Stromal cell of bone marrow (primary cell): ENCODE results near the gene VAMP3.

ENCODE experiments used
- DNase-seq: peaks from one replicate; pipeline ENCODE4 v3.0.0-alpha.2; 2012; ENCODE audit warnings: low read depth

VAMP3 gene, protein sequence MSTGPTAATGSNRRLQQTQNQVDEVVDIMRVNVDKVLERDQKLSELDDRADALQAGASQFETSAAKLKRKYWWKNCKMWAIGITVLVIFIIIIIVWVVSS

DNA sequence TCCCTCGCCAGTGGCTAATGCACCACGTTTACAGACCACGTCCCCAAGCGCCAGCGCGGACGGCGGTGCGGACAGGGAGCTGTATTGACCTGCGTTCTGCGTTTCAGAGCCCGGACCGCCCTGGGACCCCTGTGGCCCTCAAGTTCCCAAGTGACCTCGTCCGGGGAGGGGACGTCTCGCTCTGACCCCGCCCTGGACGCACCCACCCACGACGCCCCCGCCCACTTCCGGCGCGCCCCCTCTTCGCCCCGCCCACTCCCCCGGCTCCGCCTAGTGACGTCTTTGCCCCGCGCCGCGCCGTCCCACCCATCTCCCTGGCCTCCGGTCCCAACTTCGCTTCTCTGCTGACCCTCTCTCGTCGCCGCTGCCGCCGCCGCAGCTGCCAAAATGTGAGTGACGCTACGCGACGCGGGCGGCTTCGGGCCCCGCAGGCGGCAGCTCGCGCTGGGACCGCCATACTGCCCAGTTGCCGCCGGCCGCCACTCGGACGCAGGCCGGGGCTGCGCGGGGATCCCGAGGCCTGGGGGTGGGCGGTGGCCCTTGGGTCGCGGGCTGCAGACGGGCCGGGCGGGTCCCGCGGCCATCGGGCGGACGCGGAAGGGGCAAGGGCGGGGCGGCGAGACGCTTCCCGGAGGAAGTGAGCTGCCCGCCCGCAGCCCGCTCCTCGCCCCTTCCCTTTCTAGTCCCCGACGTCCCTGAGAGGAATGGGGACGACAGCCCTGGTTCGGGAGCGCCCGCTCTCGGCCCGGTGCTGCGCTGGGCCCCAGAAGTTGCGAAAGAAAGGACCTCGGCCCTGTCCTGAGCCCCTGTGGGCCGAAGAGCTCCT lies at the start of gene VAMP3:
Gene VAMP3 (plus strand): TSS at position 300 of the 826 bp plus-strand sequence. CDS start 88 bp downstream, at position 388.
- peak; percentile 43 for DNase-seq

DNA sequence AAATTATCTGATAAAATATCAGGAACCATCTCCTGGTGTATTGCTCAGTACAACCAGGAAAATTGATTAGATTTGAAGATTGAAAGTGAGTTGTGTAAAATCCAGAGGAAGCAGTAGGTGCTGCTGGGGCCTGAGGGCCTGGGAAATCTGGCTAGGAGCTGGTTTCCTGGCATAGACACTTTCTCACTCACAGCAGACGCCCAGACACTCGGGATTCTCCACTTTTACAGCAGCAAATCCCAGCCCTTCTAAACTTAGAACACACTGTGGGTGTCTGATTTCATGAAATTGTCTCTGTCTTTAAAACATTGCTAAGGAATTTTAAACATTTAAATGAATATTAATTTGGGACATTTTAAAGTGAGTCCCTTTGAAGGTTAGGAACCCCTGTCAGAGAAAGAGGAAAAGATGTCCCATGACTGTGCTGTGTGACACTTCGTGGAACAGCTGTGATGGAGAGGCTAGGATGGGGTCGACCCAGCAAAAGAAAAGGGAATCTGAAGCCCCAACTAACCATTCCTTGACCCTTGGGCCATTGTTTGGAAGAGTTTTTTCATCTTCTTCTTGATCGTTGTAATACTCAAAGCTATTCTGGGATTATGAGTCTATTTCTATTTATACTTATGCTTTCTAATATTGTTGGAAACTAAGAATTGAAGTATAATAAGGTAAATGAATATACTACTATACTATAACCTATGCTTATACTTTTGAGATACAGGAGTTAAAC lies 49.0 kb upstream of the VAMP3 start:
- no peak for DNase-seq

- no peak for DNase-seq
Measured at GRCh38 chr1:7722670-7723012, 48.5 kb upstream of the VAMP3 start.

DNA sequence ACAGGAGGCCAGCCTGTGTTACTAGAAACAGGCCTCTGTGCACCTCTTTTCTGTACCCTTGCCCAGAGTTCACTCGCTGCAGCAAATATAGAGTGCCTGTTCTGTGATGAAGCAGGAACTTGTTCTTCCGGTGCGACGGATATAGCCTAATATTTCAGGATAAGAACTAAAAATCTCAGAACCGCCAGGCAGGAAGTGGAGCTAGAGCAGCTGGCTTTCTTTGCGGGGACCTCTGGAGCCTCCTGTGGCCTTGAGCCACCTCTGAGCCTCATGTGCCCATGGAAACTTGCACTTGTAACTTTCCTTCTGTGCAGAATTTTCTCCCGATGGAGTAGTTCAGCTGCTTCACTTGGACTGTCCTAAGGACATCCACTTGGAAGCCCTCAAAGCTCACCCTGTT lies 44.5 kb upstream of the VAMP3 start:
- no peak for DNase-seq

DNA sequence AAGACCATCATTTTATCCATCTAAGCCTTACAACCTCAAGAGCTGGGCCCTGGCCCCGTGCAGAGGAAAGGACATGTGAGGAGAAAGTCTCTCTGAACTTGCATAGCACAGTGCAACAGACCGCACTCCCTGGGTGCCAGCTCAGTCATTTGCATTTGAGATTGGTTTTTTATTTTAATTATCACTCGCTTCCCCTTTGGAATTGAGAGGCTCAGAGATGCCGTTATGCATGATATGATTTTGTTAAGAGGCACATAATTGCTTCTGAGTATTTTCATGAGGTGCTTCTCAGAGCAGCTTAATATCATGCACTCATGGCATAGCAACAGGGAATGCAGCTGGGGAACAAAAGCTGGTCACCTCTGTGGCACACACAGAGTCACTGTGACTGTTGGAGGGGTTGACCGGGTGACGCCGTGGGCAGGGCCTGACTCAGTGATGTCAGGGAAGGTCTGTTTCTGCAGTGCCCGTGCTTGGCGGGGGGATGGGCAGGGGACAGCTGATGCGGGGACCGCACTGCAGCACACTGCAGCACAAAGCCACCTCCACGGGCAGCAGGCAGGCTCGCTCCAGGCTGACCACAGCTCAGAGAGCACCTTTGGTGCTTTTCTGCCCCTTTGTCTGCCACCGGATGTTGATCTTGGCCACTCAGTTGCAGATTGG lies 43.2 kb upstream of the VAMP3 start:
- no peak for DNase-seq

DNA sequence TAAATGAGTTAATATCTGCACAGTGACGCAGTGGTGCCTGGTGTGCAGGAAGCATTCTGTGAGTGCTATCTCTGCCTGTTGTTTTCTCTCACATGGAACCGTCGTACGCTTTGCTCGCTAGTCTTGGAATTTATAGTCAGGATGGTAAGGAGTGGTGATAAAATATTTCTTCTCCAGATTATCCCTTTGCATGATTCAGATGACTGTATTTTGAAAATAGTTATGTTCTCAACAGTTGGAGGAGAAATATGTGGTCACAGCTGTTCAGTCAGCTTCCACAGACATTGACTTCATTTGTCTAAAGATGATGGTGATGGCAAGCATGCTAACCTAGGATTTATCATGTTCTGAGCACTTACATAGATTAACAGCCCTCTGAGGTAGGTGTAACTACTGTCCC lies 41.3 kb upstream of the VAMP3 start:
- no peak for DNase-seq

- DNase-seq, result no peak
Measured at GRCh38 chr1:7732331-7732730, 38.8 kb upstream of the VAMP3 start.

DNA sequence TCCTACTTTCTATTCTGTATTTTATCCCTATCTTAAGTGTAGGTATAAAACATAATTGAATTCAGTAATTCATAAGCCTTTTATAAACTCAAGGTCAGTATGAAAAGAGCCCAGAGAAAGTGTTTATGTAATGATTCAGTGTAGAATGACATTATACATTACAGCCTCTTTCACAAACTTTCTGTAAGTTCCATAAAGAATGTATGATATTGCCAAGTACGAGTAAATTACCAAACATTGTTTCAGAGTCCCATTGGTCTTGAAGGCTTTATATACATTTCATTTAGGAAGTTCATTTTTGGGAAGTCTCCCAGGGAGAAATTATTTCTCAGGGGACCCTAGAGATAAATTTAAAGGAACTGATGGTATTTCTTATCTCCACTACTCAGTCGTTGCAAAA lies 37.8 kb upstream of the VAMP3 start:
- no peak for DNase-seq

DNA sequence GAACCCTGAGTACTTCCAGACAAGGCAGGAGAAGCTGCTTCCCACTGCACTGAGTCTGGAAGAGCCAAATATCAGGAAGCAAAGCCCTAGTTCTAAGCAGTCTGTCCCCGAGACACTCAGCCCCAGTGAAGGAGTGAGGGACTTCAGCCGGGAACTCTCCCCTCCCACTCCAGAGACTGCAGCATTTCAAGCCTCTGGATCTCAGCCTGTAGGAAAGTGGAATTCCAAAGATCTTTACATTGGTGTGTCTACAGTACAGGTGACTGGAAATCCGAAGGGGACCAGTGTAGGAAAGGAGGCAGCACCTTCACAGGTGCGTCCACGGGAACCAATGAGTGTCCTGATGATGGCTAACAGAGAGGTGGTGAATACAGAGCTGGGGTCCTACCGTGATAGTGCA lies 33.1 kb upstream of the VAMP3 start:
- no peak for DNase-seq

GRCh38 chr1:7743346-7743745 lies 27.8 kb upstream of the VAMP3 start:
- DNase-seq, result no peak

GRCh38 chr1:7744882-7745281 lies 26.2 kb upstream of the VAMP3 start:
- no peak for DNase-seq

- DNase-seq, result no peak
Measured at GRCh38 chr1:7745783-7746182, 25.3 kb upstream of the VAMP3 start.

GRCh38 chr1:7747605-7748004 lies 23.5 kb upstream of the VAMP3 start:
- DNase-seq, result no peak

DNA sequence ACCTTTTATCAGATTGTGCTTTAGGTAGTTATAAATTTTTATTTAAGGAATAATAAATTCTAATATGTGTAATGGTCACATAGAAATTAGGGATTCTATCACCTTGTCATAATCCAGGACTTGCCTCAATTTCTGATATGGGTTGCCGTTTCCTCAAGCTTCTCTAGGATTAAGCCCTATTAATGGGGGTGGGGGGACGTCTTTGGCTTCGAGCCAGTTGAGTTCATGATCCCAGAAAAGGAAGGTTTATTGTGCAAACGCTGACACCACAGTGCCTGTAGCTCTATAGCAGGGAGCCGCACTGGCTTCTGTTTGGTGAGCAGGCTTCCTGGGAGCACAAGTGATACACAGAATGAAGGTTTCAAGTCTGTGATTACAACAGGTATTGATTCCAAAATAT lies 22.0 kb upstream of the VAMP3 start:
- no peak for DNase-seq

DNA sequence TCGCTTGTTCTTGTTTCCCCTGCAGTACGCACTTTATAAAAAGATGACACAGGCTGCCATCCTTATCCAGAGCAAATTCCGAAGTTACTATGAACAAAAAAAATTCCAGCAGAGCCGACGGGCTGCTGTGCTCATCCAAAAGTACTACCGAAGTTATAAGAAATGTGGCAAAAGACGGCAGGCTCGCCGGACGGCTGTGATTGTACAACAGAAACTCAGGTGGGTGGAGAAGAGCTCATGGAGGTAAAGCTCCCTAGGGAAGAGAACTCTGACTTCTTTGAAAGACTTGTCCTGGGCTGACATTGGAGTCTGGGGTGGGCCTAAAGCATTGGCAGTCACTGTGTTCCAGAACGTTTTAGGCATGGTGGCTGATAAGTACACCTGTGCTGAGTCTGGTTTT lies 19.9 kb upstream of the VAMP3 start:
- DNase-seq, result no peak

GRCh38 chr1:7752512-7753417 lies 18.3 kb upstream of the VAMP3 start:
- DNase-seq, result peak; percentile 58

- DNase-seq, result no peak
Measured at GRCh38 chr1:7753641-7754040, 17.5 kb upstream of the VAMP3 start.

DNA sequence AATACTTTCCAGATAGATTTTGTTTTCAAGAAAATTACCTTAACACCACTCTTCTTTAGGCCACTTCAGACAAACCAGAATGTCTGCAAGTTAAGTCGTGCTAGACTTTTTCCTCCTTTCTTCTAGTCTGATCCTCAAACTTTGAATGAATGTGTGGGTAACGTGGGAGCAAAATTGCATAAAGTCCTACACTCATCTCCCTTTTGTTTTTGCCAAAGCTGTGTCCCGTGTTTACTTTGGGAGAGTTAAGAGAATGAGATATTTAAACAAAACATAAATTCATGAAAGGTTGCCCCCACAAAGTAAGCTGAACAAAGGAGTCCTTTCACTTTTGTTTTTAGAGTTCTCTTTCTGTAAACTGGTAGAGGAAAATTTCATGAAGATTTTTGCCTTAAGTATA lies 16.9 kb upstream of the VAMP3 start:
- no peak for DNase-seq

DNA sequence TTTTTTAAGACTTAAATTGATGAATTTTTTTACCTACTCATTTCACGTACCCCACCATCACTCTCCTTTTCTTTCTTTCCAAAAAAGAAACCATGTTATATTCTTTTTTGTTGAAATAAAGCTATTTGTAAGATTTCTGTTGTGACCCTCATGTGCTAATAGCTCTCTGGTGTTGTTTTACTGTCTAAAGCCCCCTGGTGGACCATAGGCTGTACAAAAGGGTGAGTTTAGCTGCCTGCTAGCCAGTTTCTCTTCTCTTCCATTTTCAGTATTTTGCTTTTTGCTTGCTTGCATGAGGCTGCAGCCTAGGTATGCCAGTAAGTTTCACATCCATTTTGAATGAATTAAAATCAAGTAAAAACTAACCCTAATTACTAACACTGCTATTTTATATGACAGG lies 15.6 kb upstream of the VAMP3 start:
- no peak for DNase-seq

- no peak for DNase-seq
Measured at GRCh38 chr1:7760245-7760644, 10.9 kb upstream of the VAMP3 start.

DNA sequence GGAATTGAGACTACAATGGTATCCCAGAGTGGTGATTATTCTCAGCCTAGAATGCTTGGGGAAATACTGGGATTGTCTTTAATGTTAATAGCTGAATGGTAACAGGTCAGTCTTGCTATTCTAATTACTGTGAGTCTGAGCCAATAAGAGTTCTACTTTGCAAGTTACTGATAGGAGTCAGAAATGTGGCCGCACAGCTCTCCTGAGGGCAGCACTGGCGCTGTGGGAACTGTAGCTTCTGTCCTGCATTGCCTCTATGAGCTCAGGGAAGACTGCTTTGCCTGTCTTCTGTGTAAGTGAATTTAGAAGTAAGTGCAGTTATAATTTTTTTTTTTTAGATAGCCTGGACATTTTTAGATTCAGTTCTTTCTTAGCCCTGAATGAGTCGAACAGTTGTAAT lies 10.0 kb upstream of the VAMP3 start:
- DNase-seq, result no peak

DNA sequence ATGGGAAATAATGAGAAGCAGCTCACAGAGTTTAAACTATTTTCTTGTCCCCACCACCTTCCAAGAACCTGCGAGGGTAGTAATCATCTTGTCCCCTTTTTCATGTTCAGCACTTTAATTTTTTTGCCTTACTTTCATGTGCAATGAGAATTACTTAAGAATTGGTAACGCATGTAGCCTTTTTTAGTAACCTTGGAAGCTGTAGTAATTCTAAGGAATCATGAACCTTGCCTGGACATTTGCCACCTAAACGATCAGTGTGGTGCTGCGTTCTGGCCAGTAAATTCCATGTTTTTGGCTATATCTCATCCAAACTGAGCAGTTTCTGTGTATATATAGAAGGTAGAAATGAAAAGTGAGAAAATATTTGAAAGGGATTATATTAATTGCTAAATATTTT lies 3.9 kb upstream of the VAMP3 start:
- no peak for DNase-seq
